Posterior vena cava (tissue), 2 donors: Measurements from ENCODE around the gene SEMA6A. TPM values are rescaled to one million over a fixed set of nuclear protein-coding genes. Genes with fewer than 3 reads are reported as not detected.
"Not testable (repeated sequence)": the region's sequence is repeated elsewhere in the genome, so short reads cannot be mapped to it uniquely, and the experiment has no call there.

Experiments used
- DNase-seq: peaks from one replicate; pipeline ENCODE4 v3.0.0-alpha.2; 2020; ENCODE audit warnings: low spot score
- intact Hi-C, 2 donors: fragments of 100-400 bp; cut with DNase I; formaldehyde crosslinking; loops; one replicate each; pipeline versions ENCODE4 v1.14.1 to v1.14.2; 2022 to 2023
- total RNA-seq, 2 donors: library from RNA; stranded (reverse); fragmentation: NEBNext Ultra II Directional; extraction: Animal tissue kit (Norgen Biotek cat#: 25700); gene quantifications; one replicate each; pipeline ENCODE4 v1.2.1, GENCODE V29; 2021
- donor health status: DM: yes; HTN: yes; CAD: no.
- donor health status: DM: yes; HTN: yes; CAD: no.

SEMA6A gene
- total RNA-seq, 2 donors from 2014 or later = 18.6 to 24.9 TPM

GRCh38 chr5:116530276-116530675 lies 44.3 kb downstream of the SEMA6A start:
- intact Hi-C loops = no loop called here
- no peak for DNase-seq

- intact Hi-C loops = no loop called here
Measured at GRCh38 chr5:116529615-116530014, 45.0 kb downstream of the SEMA6A start.

GRCh38 chr5:116528519-116529234 lies 45.9 kb downstream of the SEMA6A start:
- no peak for DNase-seq
- intact Hi-C loops = no loop called here

More at GRCh38 chr5:116529615-116530014, 45.0 kb downstream of the SEMA6A start:
- no peak for DNase-seq

- intact Hi-C loops = no loop called here
- DNase-seq = no peak
Measured at GRCh38 chr5:116527582-116527981, 47.0 kb downstream of the SEMA6A start.

GRCh38 chr5:116525674-116526073 lies 48.9 kb downstream of the SEMA6A start:
- intact Hi-C loops = no loop called here
- no peak for DNase-seq

GRCh38 chr5:116524966-116525365 lies 49.7 kb downstream of the SEMA6A start:
- intact Hi-C loops = loop anchor here in 1 of 2 donors (5.0 kb wide), 1 partner anchor 1767 kb away; no protein-coding TSS in a partner anchor
- DNase-seq = no peak

- no peak for DNase-seq
- intact Hi-C loops = loop anchor here in 1 of 2 donors (5.0 kb wide), 1 partner anchor 1768 kb away; no protein-coding TSS in a partner anchor
Measured at GRCh38 chr5:116524051-116524904, 50.3 kb downstream of the SEMA6A start.

GRCh38 chr5:116523182-116523581 lies 51.4 kb downstream of the SEMA6A start:
- not testable (repeated sequence) for DNase-seq
- intact Hi-C loops = loop anchor here in 1 of 2 donors (5.0 kb wide), 1 partner anchor 1769 kb away; no protein-coding TSS in a partner anchor

GRCh38 chr5:116522356-116523136 lies 52.1 kb downstream of the SEMA6A start:
- DNase-seq = no peak
- intact Hi-C loops = loop anchor here in 1 of 2 donors (5.0 kb wide), 1 partner anchor 1770 kb away; no protein-coding TSS in a partner anchor

GRCh38 chr5:116521173-116521872 lies 53.3 kb downstream of the SEMA6A start:
- intact Hi-C loops = loop anchor here in 1 of 2 donors (5.0 kb wide), 1 partner anchor 1771 kb away; no protein-coding TSS in a partner anchor
- DNase-seq = no peak

- intact Hi-C loops = loop anchor here in 1 of 2 donors (5.0 kb wide), 1 partner anchor 1772 kb away; no protein-coding TSS in a partner anchor
- no peak for DNase-seq
Measured at GRCh38 chr5:116520771-116521170, 53.9 kb downstream of the SEMA6A start.

GRCh38 chr5:116518423-116518822 lies 56.2 kb downstream of the SEMA6A start:
- no peak for DNase-seq

GRCh38 chr5:116517488-116517887 lies 57.1 kb downstream of the SEMA6A start:
- DNase-seq = no peak
- intact Hi-C loops = no loop called here

More at GRCh38 chr5:116518423-116518822, 56.2 kb downstream of the SEMA6A start:
- intact Hi-C loops = no loop called here

- no peak for DNase-seq
- intact Hi-C loops = no loop called here
Measured at GRCh38 chr5:116516021-116516420, 58.6 kb downstream of the SEMA6A start.

- no peak for DNase-seq
- intact Hi-C loops = no loop called here
Measured at GRCh38 chr5:116514421-116514970, 60.1 kb downstream of the SEMA6A start.

GRCh38 chr5:116510517-116510916 lies 64.1 kb downstream of the SEMA6A start:
- intact Hi-C loops = no loop called here
- no peak for DNase-seq

GRCh38 chr5:116509483-116510244 lies 65.0 kb downstream of the SEMA6A start:
- no peak for DNase-seq
- intact Hi-C loops = no loop called here

- intact Hi-C loops = no loop called here
- DNase-seq = no peak
Measured at GRCh38 chr5:116508835-116509234, 65.8 kb downstream of the SEMA6A start.
